ENCODE data around the gene ENO4. TPM values are rescaled to one million over a fixed set of nuclear protein-coding genes. Genes with fewer than 3 reads are reported as not detected.

ENO4 gene
- total and polyA plus RNA-seq, 8 donors: 0.05 to 2.2 (median 0.31) TPM; not detected in 4

- Histone ChIP-seq H3K27ac (no peak overlapping the region), H3K4me1 (no peaks in the 10 kb centered on the region), H3K27me3 (no peaks in the 10 kb centered on the region), H3K4me3 (no peak overlapping the region), H3K36me3 (peaks cover 0 to 44% (median 4%) of the 10 kb centered on the region in 4 donors), H3K9me3 (no peaks in the 10 kb centered on the region)
- intact Hi-C loops (cut with DNase I; ENCODE audit: low total_unique reads): no loop called here
- 94 to 98% (median 96%) methylated on average over 4 of the region's 4 CpGs for WGBS, 5 donors
- DNase-seq: no peak
- TF ChIP-seq POLR2A (IDR thresholded peaks at IDR 0.05): no peak
Measured at GRCh38 chr10:116831086-116831485, 18.2 kb upstream of the ENO4 start.

- no peak for DNase-seq
- no peaks in the 10 kb centered on the region for H3K4me1 ChIP-seq
- peaks cover 0 to 44% (median 4%) of the 10 kb centered on the region in 4 donors for H3K36me3 ChIP-seq
- intact Hi-C loops (cut with DNase I; ENCODE audit: low total_unique reads): no loop called here
- WGBS, 5 donors: 74 to 93% (median 85%) methylated on average over 10 of the region's 10 CpGs
- no peaks in the 10 kb centered on the region for H3K9me3 ChIP-seq
- TF ChIP-seq POLR2AphosphoS5 (IDR thresholded peaks at IDR 0.05) (no peak), POLR2A (IDR thresholded peaks at IDR 0.05) (no peak)
- TF ChIP-seq, protein P1, sequence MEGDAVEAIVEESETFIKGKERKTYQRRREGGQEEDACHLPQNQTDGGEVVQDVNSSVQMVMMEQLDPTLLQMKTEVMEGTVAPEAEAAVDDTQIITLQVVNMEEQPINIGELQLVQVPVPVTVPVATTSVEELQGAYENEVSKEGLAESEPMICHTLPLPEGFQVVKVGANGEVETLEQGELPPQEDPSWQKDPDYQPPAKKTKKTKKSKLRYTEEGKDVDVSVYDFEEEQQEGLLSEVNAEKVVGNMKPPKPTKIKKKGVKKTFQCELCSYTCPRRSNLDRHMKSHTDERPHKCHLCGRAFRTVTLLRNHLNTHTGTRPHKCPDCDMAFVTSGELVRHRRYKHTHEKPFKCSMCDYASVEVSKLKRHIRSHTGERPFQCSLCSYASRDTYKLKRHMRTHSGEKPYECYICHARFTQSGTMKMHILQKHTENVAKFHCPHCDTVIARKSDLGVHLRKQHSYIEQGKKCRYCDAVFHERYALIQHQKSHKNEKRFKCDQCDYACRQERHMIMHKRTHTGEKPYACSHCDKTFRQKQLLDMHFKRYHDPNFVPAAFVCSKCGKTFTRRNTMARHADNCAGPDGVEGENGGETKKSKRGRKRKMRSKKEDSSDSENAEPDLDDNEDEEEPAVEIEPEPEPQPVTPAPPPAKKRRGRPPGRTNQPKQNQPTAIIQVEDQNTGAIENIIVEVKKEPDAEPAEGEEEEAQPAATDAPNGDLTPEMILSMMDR (IDR thresholded peaks at IDR 0.05): no peak
- H3K27me3 ChIP-seq: no peaks in the 10 kb centered on the region
- H3K4me3 ChIP-seq: no peak overlapping the region
- H3K27ac ChIP-seq: no peak overlapping the region
Measured at GRCh38 chr10:116831790-116832189, 17.5 kb upstream of the ENO4 start.

GRCh38 chr10:116833986-116834985 lies 15.0 kb upstream of the ENO4 start:
- Histone ChIP-seq H3K27ac (no peak overlapping the region), H3K27me3 (no peaks in the 10 kb centered on the region), H3K4me1 (no peaks in the 10 kb centered on the region), H3K9me3 (no peaks in the 10 kb centered on the region), H3K4me3 (no peak overlapping the region), H3K36me3 (peaks cover 0 to 41% (median 4%) of the 10 kb centered on the region in 4 donors)
- TF ChIP-seq EP300 (IDR thresholded peaks at IDR 0.05) (no peak), POLR2A (IDR thresholded peaks at IDR 0.05) (no peak), POLR2AphosphoS5 (IDR thresholded peaks at IDR 0.05) (no peak)
- TF ChIP-seq, protein P1 (IDR thresholded peaks at IDR 0.05): no peak
- WGBS, 5 donors: 76 to 82% (median 79%) methylated on average over 17 of the region's 17 CpGs
- intact Hi-C loops (cut with DNase I; ENCODE audit: low total_unique reads): no loop called here
- DNase-seq: no peak

DNA sequence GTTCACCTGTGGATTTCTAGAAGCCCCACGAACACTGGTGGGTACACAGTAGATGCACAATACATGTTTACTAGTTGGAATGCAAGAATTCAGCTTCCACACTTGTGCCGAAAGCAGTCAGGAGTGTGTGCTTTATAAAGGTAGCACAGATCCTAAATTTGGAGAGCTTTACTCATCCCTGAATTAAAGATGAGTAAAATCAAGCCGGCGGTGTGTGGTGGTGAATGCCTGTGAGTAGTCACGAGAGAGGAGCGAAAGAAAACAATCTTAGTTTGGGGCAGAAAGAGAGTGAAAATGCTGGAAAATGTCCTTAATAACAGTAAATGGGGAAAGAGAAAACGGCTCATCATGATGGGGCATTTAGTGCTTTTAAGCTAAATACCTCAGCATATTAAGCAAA lies 13.6 kb upstream of the ENO4 start:
- no peak for DNase-seq
- TF ChIP-seq, protein P1 (IDR thresholded peaks at IDR 0.05): no peak
- TF ChIP-seq EP300 (IDR thresholded peaks at IDR 0.05) (no peak), POLR2A (IDR thresholded peaks at IDR 0.05) (no peak), POLR2AphosphoS5 (IDR thresholded peaks at IDR 0.05) (no peak)
- no peaks in the 10 kb centered on the region for H3K4me1 ChIP-seq
- no peaks in the 10 kb centered on the region for H3K27me3 ChIP-seq
- H3K27ac ChIP-seq: no peak overlapping the region
- no peaks in the 10 kb centered on the region for H3K9me3 ChIP-seq
- intact Hi-C loops (cut with DNase I; ENCODE audit: low total_unique reads): no loop called here
- 80 to 84% (median 81%) methylated on average over 7 of the region's 7 CpGs for WGBS, 5 donors
- no peak overlapping the region for H3K4me3 ChIP-seq
- H3K36me3 ChIP-seq: peaks cover 0 to 28% (median 4%) of the 10 kb centered on the region in 4 donors

DNA sequence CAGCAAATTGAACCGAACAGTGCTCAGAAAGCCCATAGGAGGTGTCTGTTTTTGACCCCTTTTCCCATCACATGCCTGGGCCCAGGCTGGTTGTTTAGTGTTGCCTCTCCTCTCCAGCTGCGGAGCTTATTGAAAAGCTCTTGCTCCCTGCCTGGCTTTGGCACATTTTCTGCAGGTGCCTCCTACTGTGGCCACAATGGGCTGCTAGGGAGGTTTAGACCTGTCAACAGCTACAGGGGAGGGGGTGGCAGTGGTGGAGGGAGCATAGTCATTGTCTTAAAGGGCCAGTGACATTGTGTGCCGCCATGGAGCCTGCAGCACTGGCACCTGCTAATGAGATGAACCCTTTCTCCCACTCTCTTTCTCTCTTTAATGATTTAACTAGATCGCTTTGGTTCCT lies 13.2 kb upstream of the ENO4 start:
- 67 to 83% (median 78%) methylated on average over 4 of the region's 4 CpGs for WGBS, 5 donors
- H3K4me1 ChIP-seq: no peaks in the 10 kb centered on the region
- TF ChIP-seq POLR2A (IDR thresholded peaks at IDR 0.05) (no peak), EP300 (IDR thresholded peaks at IDR 0.05) (no peak), POLR2AphosphoS5 (IDR thresholded peaks at IDR 0.05) (no peak)
- TF ChIP-seq, protein P1 (IDR thresholded peaks at IDR 0.05): no peak
- no peaks in the 10 kb centered on the region for H3K27me3 ChIP-seq
- no peak overlapping the region for H3K27ac ChIP-seq
- intact Hi-C loops (cut with DNase I; ENCODE audit: low total_unique reads): no loop called here
- H3K36me3 ChIP-seq: peaks cover 0 to 24% (median 4%) of the 10 kb centered on the region in 4 donors
- no peak for DNase-seq
- H3K9me3 ChIP-seq: no peaks in the 10 kb centered on the region
- H3K4me3 ChIP-seq: no peak overlapping the region
